Limb (tissue), 2 donors: ENCODE results near the gene UBR3.
A peak's percentile ranks its signal among the peaks of the same experiment; 100 is the strongest.
"Not testable (repeated sequence)": the region's sequence is repeated elsewhere in the genome, so short reads cannot be mapped to it uniquely, and the experiment has no call there.

Experiments used
- DNase-seq, 2 donors: peaks; one replicate each; pipeline ENCODE4 v3.0.0-alpha.2; 2016; ENCODE audit errors: extremely low spot score in 2 of 2

UBR3 gene

DNA sequence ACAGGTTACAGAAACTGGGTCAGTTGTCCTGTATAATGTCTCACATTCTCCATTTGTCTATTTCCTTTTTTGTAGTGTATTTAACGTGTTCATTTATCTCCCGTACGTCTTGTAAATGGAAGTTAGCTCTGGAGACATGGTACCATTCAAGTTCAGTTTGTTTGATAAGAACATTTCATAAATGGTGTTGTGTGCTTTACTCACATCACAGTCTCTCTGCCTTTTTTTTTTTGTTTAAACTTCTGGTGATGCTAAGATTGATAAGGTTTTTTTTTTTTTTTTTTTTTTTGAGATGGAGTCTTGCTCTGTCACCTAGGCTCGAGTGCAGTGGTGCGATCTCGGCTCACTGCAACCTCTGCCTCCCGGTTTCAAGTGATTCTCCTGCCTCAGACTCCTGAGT lies 41.7 kb downstream of the UBR3 start:
- no peak for DNase-seq

DNA sequence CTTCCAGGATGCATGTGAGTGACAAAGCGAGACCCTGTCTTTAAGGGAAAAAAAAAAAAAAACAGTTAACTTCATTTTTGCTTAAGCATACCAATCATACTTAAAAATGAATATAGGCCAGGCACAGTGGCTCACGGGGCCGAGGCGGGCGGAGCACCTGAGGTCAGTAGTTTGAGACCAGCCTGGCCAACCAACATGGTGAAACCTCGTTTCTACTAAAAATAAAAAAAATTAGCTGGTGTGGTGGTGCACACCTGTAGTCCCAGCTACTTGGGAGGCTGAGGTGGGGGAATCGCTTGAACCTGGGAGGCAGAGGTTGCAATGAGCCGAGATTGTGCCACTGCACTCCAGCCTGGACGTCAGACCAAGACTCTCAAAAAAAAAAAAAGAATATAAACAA lies 44.1 kb downstream of the UBR3 start:
- not testable (repeated sequence) for DNase-seq

DNA sequence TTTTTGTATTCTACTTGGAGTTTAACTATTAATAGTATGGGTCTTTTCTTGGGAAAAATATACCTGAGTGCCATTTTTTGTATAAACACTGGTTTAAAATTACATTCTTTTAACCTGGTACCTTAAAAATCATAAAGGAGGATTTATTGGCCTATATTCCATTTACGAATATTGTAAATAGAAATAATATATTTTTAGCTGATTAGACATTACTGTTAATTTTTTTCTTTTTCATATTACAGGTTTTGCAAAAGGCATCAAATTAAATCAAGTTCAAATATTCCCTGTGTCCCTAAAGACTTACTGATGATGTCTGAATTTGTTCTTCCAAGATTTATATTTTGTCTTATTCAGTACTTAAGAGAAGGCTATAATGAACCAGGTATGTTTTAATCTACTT lies 44.7 kb downstream of the UBR3 start:
- no peak for DNase-seq

DNA sequence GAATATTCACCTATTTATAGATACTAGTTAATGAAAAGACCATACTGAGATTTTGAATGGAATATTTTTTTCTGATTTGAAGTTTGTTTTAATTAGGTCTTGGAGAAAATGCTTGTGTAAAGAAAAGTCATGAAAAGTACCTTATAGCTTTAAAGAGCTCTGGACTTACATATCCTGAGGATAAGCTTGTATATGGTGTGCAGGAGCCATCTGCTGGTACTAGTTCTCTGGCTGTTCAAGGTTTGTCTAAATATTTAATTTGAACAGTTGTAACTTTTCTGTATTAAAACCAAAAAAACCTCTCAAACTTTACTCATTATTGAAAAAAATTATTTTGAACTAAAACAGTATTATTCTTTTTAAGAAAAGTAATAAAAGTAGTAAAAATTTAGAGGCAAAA lies 50.1 kb downstream of the UBR3 start:
- no peak for DNase-seq

- no peak for DNase-seq
These were observed 59.9 kb downstream of the UBR3 start for GRCh38 chr2:169887120-169887519.

- no peak for DNase-seq
These were observed 64.5 kb downstream of the UBR3 start for GRCh38 chr2:169891593-169892298.

DNA sequence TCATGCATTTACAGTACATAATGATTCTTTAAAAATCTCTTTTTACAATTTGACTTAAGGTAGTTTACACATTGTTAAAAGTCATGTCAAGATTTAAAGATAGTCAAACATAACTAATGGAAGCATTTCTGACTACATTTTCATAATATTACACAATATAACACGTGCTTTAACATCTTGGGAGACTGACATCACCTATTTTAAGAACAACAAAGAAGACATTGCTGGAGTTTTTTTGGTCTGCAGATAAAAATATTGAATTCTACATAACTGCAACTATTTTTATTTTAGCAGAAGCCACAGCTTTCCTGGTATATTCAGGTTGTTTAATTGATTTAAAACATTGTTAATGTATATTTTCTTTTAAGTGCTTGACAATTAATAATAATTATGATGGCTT lies 65.7 kb downstream of the UBR3 start:
- no peak for DNase-seq

DNA sequence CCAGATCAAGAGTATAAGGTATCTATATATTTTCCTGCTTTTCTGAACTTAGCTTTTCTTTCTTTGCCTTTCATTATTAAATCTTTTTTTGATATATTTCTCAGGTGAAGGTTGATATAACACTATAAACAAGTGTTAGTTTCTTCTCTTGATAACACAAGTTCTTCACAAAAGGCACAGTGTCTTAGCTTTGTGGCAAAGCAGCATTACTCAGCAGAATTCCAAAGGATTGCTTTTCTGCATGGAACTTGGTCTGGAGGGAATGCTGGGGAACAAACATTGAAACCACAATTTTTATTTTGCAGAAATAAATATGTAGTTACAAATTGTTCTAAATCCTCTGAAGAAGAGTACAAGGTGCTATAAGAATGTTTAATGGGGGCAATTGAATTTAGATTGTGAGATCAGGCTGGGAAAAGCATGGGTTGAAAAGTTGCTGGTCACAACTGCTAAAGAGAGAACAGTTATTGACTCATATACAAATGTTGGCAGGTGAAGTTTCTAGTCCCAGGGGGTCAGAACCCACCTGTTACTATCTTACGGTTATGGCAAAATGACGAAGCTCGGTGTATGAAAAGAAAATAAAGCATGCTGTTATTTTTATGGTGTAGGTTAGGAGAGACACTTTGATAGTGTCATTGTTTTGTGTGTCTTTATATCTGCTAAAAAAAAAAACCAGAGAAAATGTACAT lies 68.2 kb downstream of the UBR3 start:
- no peak for DNase-seq

DNA sequence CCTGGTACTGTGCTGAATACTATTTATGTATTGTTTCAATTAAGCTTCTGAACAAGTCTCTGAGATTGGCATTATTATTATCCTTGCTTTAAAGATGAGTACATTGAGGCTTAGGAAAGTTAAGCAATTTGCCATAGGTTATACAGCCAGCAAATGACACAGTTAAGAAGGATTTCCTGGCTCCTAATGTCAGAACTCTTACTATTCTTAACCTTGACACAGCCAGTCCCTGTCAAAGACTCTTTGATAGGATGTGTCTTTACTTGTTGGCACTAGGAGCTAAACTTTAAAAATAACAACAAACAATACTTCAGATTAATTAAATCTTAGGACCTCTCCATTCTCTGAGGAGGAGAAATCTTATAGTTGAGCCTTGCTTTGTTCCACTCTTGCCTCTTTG lies 70.6 kb downstream of the UBR3 start:
- no peak for DNase-seq

DNA sequence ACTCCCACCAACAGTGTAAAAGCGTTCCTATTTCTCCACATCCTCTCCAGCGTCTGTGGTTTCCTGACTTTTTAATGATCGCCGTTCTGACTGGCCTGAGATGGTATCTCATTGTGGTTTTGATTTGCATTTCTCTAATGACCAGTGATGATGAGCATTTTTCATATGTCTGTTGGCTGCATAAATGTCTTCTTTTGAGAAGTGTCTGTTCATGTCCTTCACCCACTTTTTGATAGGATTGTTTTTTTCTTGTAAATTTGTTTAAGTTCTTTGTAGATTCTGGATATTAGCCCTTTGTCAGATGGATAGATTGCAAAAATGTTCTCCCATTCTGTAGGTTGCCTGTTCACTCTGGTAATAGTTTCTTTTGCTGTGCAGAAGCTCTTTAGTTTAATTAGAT lies 72.8 kb downstream of the UBR3 start:
- not testable (repeated sequence) for DNase-seq

- no peak for DNase-seq
These were observed 73.4 kb downstream of the UBR3 start for GRCh38 chr2:169900686-169901085.

- DNase-seq: no peak
These were observed 79.5 kb downstream of the UBR3 start for GRCh38 chr2:169906731-169907130.

- no peak for DNase-seq
These were observed 82.1 kb downstream of the UBR3 start for GRCh38 chr2:169909376-169909775.

- no peak for DNase-seq
These were observed 83.0 kb downstream of the UBR3 start for GRCh38 chr2:169910109-169910799.

GRCh38 chr2:169911119-169911518 lies 83.9 kb downstream of the UBR3 start:
- no peak for DNase-seq

GRCh38 chr2:169916623-169917022 lies 89.4 kb downstream of the UBR3 start:
- no peak for DNase-seq

GRCh38 chr2:169923977-169924376 lies 96.7 kb downstream of the UBR3 start:
- no peak for DNase-seq

GRCh38 chr2:169925968-169926367 lies 98.7 kb downstream of the UBR3 start:
- DNase-seq: no peak

GRCh38 chr2:169928463-169928864 lies 101.2 kb downstream of the UBR3 start:
- peak in 1 of 2 donors; percentile 65 for DNase-seq

DNA sequence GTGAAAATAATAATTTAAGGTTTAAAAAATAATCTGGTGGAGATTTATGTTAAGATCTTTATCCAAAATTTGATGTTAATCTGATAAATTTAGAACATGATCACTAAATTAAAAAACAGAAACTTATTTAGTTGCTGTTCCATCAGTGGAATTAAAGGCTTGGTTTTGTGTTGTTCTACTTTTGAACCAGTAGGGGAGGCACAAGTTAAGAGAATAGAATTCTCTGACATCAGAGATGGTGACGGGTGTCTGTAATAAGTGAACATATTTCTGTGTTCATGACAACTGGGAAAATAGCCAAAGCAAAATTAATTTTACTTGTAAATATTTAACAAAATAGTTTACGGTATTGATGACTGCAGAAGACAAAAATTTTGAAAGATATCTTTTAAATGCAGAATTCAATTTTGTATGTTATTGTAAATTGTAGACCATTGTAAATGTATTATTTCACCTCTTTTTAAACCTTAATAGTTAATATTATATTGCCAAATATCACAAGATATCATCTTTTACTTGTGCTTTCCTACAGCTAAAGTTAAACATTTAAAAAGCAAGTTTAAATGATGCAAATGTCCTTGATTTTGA lies 106.0 kb downstream of the UBR3 start:
- DNase-seq: peak in 1 of 2 donors; percentile 66

DNA sequence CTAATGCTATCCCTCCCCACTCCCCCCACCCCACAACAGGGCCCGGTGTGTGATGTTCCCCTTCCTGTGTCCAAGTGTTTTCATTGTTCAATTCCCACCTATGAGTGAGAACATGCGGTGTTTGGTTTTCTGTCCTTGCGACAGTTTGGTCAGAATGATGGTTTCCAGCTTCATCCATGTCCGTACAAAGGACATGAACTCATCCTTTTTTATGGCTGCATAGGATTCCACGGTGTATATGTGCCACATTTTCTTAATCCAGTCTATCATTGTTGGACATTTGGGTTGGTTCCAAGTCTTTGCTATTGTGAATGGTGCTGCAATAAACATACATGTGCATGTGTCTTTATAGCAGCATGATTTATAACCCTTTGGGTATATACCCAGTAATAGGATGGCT lies 109.4 kb downstream of the UBR3 start:
- not testable (repeated sequence) for DNase-seq

DNA sequence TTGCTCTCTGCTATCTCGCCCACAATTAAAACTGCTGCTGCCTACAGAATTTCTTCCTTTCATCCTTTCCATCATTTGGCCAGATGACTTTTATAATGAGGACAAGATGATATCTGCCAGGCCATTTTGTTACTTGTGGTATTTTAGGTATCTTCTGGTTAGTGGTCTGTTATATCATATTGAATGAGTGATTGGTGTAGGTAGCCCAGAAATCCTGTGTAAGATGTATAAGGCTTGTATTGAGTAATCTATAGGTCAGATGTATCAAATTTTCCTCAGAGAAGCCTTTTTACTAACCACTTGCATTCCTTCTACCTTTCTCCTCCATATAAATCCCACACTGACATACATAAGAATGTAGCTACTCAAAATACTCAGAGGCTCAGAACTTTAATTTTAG lies 118.3 kb downstream of the UBR3 start:
- DNase-seq: no peak
